A673 (cell line): ENCODE data around the gene HHIPL2. TPM values are rescaled to one million over a fixed set of nuclear protein-coding genes. Genes with fewer than 3 reads are reported as not detected.
"Not testable (repeated sequence)": the region's sequence is repeated elsewhere in the genome, so short reads cannot be mapped to it uniquely, and the experiment has no call there.

Source experiments
- BruUV-seq: library from RNA; stranded (reverse); fragments of 400-500 nt; replicated peaks from 2 replicates; lab custom pipeline; 2021; lab: Mats Ljungman, UMichigan
- CTCF ChIA-PET: fragments of 300-600 bp; sonication (Branson Sonifier 250); formaldehyde crosslinking; loops from one replicate; lab custom pipeline; 2022; ENCODE audit warnings: antibody characterized with exemption; lab: Charles Lee
- POLR2A ChIA-PET: fragments of 300-600 bp; sonication (Branson Sonifier 250); formaldehyde crosslinking; loops from one replicate; lab custom pipeline; 2022; ENCODE audit warnings: antibody characterized with exemption; ENCODE audit not compliant: low non-redundant PET; lab: Charles Lee
- DNase-seq: peaks from one replicate; pipeline ENCODE4 v3.0.0-alpha.2; 2015; ENCODE audit warnings: low spot score
- H3K27ac ChIP-seq: fragments of 200-600 bp; sonication (generic); 2 replicates; pipeline ENCODE4 v1.5.1; 2016; ENCODE audit warnings: mixed run types, low read depth, mild to moderate bottlenecking, mixed read lengths, antibody characterized with exemption, low read length; ENCODE audit not compliant: poor library complexity, severe bottlenecking
- H3K27me3 ChIP-seq: fragments of 200-600 bp; sonication (generic); replicated peaks from 2 replicates; pipeline ENCODE4 v1.6.1; 2017; ENCODE audit warnings: mixed run types, low read depth, mild to moderate bottlenecking, mixed read lengths, antibody characterized with exemption, low read length; ENCODE audit not compliant: insufficient read depth, poor library complexity
- H3K36me3 ChIP-seq: fragments of 200-600 bp; sonication (generic); 2 replicates; pipeline ENCODE4 v1.6.1; 2016; ENCODE audit warnings: mixed run types, mild to moderate bottlenecking, mixed read lengths, antibody characterized with exemption, low read length; ENCODE audit not compliant: insufficient read depth, poor library complexity, severe bottlenecking
- H3K4me1 ChIP-seq: fragments of 200-600 bp; sonication (generic); 2 replicates; pipeline ENCODE4 v1.6.1; 2017; ENCODE audit warnings: mixed run types, mild to moderate bottlenecking, mixed read lengths, antibody characterized with exemption, low read length; ENCODE audit not compliant: insufficient read depth, poor library complexity, severe bottlenecking
- H3K4me3 ChIP-seq: fragments of 200-600 bp; sonication (generic); 2 replicates; pipeline ENCODE4 v1.5.1; 2016; ENCODE audit warnings: low read depth, mixed run types, mild to moderate bottlenecking, mixed read lengths, low read length; ENCODE audit not compliant: poor library complexity, severe bottlenecking
- H3K9me3 ChIP-seq: fragments of 200-600 bp; sonication (generic); 2 replicates; pipeline ENCODE4 v1.6.1; 2016; ENCODE audit warnings: mixed run types, low read depth, mild to moderate bottlenecking, mixed read lengths, antibody characterized with exemption, low read length; ENCODE audit not compliant: poor library complexity, severe bottlenecking
- intact Hi-C: fragments of 100-400 bp; cut with micrococcal nuclease; formaldehyde crosslinking; loops from one replicate; pipeline ENCODE4 v1.10.0; 2022; ENCODE audit not compliant: unreplicated experiment
- total RNA-seq: library from RNA; stranded (reverse); gene quantifications from 2 replicates; pipeline ENCODE4 v1.2.3, GENCODE V29; 2021

The HHIPL2 gene
- total RNA-seq, 1 experiment from 2014 or later: not detected

- BruUV-seq, CTCF ChIA-PET, H3K4me3 ChIP-seq, DNase-seq, intact Hi-C loops, POLR2A ChIA-PET, H3K27me3 ChIP-seq, H3K27ac ChIP-seq, H3K4me1 ChIP-seq, H3K36me3 ChIP-seq, H3K9me3 ChIP-seq: not testable (repeated sequence)
Measured at GRCh38 chr1:222472776-222473540, 74.9 kb downstream of the HHIPL2 start.

Other genes with a start within 250 kb of the HHIPL2 start
- gene TAF1A, start 41.8 kb upstream of the HHIPL2 start, total RNA-seq: 19.3 TPM in 2 replicates
- gene MIA3, start 70.0 kb upstream of the HHIPL2 start, total RNA-seq: 56.3 and 62.4 TPM in 2 replicates
- 74.1 and 80.0 TPM in 2 replicates for gene AIDA, start 164.4 kb upstream of the HHIPL2 start, total RNA-seq
- 36.2 and 36.6 TPM in 2 replicates for gene BROX, start 164.5 kb upstream of the HHIPL2 start, total RNA-seq
- gene FAM177B, start 189.1 kb upstream of the HHIPL2 start, total RNA-seq: not detected in 2 replicates